ENCODE results near the gene MYH8.

MYH8 gene

DNA sequence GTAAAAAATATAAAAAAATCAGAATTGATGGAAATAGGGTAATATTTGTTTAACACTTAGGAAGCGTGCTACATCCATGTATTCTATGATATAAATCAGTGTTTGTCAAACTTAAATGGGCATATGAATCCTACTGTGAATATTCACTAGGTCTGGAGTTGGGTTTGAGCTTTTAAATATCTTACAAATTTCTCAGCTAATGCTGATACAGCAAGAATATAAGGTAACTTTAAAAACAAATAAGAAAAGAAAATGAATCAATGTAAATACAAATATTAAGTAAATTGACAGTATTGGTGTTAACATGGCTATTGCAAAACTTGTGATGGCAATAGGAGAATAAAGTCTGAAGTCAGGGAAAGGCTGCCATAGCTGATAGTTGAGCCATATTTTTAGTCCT, 52.5 kb downstream of the MYH8 start:
- no peak overlapping the region for H3K4me3 ChIP-seq (ENCODE audit: low read depth, low read length)
- TF ChIP-seq, protein P1, sequence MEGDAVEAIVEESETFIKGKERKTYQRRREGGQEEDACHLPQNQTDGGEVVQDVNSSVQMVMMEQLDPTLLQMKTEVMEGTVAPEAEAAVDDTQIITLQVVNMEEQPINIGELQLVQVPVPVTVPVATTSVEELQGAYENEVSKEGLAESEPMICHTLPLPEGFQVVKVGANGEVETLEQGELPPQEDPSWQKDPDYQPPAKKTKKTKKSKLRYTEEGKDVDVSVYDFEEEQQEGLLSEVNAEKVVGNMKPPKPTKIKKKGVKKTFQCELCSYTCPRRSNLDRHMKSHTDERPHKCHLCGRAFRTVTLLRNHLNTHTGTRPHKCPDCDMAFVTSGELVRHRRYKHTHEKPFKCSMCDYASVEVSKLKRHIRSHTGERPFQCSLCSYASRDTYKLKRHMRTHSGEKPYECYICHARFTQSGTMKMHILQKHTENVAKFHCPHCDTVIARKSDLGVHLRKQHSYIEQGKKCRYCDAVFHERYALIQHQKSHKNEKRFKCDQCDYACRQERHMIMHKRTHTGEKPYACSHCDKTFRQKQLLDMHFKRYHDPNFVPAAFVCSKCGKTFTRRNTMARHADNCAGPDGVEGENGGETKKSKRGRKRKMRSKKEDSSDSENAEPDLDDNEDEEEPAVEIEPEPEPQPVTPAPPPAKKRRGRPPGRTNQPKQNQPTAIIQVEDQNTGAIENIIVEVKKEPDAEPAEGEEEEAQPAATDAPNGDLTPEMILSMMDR (IDR thresholded peaks at IDR 0.05; ENCODE audit: low read depth, low read length, missing control alignments), result no peak
- no peak for DNase-seq (ENCODE audit: low read depth)

DNA sequence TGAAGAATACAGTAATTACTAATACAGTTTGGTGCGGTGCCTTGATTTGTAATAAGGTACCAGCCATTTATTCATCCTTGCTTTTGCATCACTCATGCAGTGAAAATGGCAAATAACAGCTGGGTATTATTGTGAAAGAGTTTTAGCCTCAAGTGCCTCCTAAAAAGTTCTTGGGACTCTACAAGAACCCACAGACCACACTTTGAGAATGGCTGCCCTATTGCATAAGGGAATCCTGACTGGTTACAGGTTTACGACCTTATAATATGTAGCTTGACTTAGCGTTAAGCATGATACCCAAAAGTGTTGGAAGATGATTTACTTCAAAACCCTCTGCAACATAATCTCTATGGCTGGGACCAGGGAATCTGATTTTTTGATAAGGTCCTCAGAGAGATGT, 53.2 kb downstream of the MYH8 start:
- H3K4me3 ChIP-seq (ENCODE audit: low read depth, low read length), result no peak overlapping the region
- no peak for DNase-seq (ENCODE audit: low read depth)
- TF ChIP-seq, protein P1 (IDR thresholded peaks at IDR 0.05; ENCODE audit: low read depth, low read length, missing control alignments), result no peak

DNA sequence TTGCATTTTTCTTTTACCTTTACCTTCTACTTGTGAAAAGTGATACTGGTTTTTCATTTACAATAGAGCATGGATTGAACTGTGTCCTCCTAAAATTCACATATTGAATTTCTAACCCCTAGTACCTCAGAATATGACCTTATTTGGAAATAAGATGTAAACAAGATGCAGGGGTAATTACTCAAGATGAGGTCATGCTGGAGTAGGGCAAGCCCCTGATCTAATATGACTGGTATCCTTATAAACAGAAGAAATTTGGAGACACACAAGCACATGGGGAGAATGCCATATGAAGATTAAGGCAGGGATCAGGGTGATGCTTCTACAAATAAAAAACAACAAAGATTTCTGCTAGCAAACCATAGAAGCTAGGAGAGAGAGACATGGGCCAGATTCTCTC, 61.2 kb downstream of the MYH8 start:
- no peak for DNase-seq (ENCODE audit: low read depth)
- H3K4me3 ChIP-seq (ENCODE audit: low read depth, low read length), result no peak overlapping the region
- TF ChIP-seq, protein P1 (IDR thresholded peaks at IDR 0.05; ENCODE audit: low read depth, low read length, missing control alignments), result no peak

DNA sequence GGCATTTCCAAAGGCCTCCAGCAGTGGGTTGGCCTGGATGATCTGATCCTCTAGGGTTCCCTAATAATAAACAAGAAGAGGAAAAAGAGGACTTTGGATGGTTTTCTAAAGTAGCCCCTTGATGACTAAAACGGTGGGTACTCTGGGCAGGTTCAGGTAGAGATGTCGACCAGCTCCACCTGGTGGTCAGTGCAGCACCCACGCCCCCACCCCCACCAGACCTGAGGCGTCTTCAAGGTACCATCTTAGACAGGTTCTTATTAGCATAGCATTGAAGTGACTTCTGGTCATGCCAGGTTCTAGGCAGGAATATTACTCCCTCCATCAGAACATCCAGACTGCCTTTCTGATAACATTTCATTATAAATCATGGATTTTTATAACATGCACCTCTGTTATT, 64.0 kb downstream of the MYH8 start:
- no peak overlapping the region for H3K4me3 ChIP-seq (ENCODE audit: low read depth, low read length)
- TF ChIP-seq, protein P1 (IDR thresholded peaks at IDR 0.05; ENCODE audit: low read depth, low read length, missing control alignments), result peak; percentile 76
- no peak for DNase-seq (ENCODE audit: low read depth)

DNA sequence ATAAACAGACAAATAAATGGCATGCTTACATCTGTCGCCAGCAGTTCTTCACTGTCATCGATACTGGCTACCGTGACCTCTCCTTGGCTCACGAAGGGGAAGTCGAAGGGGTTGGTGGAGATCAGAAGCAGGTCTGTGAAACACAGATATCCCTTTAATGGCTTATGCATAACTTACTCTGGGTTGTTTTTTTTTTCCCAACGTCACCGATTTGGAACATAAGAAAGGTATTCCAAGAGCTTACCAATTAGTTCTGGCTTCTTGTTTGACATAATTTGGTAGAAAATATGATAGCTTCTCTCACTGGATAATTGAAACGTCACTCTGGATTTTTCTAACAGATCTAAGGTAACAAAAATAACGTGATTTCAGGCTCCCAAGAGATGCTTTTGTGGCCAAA, 67.1 kb downstream of the MYH8 start:
- no peak for DNase-seq (ENCODE audit: low read depth)
- H3K4me3 ChIP-seq (ENCODE audit: low read depth, low read length), result no peak overlapping the region
- TF ChIP-seq, protein P1 (IDR thresholded peaks at IDR 0.05; ENCODE audit: low read depth, low read length, missing control alignments), result no peak

DNA sequence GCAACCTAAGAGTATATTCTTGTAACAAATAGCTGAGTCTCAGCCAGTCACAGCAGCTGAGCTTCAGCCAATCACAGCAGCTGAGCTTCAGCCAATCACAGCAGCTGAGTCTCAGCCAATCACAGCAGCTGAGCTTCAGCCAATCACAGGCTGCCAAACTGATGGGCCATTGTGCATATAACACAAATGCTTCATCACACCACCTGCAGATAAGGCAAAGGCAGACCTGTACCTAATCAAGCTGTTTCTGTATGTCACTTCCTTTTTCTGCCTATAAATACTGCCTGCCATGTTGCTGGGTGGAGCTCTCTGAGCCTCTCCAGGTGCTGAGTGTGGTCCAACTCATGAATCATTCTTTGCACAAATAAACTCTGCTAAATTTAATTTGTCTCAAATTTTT, 68.9 kb downstream of the MYH8 start:
- H3K4me3 ChIP-seq (ENCODE audit: low read depth, low read length), result no peak overlapping the region
- no peak for DNase-seq (ENCODE audit: low read depth)
- TF ChIP-seq, protein P1 (IDR thresholded peaks at IDR 0.05; ENCODE audit: low read depth, low read length, missing control alignments), result no peak

DNA sequence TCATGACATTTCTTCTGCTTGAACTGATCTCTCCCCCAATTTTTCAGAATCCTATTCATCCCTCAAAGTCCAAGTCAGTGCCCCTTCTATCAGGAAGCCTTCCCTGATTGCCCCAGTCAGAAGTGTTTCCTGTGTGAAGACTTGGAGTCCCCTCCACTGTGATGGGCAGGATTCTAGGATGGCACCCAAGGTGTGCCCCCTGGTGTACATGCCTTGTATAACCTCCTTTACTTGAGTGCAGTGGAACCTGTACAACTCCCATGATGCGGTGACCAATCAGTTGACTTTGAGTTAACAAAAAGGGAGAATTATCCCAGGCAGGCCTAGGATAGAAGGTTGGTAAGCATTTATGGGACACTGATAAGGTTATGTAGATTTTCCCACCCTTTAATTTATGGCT, 72.3 kb downstream of the MYH8 start:
- no peak overlapping the region for H3K4me3 ChIP-seq (ENCODE audit: low read depth, low read length)
- DNase-seq (ENCODE audit: low read depth), result no peak
- TF ChIP-seq, protein P1 (IDR thresholded peaks at IDR 0.05; ENCODE audit: low read depth, low read length, missing control alignments), result peak; percentile 50
